ENCODE results near the gene ZBTB5.

- no peak for TF ChIP-seq CTCF (IDR thresholded peaks at IDR 0.05)
- no peak for TF ChIP-seq SIN3A (IDR thresholded peaks at IDR 0.05; ENCODE audit: borderline replicate concordance, insufficient read depth, low read depth, low read length)
- no peak for TF ChIP-seq POLR2AphosphoS5 (IDR thresholded peaks at IDR 0.05; ENCODE audit: low read depth, low read length)
Measured at GRCh38 chr9:37408933-37409710, 56.1 kb downstream of the ZBTB5 start.
